Esophagus muscularis mucosa (tissue), 4 donors: ENCODE results near the gene CCNL1. TPM values are rescaled to one million over a fixed set of nuclear protein-coding genes. Genes with fewer than 3 reads are reported as not detected.

Source experiments
- DNase-seq: peaks from one replicate; pipeline ENCODE4 v3.0.0-alpha.2; 2017; ENCODE audit errors: extremely low spot score
- H3K27ac ChIP-seq, 4 donors: fragments of 200-600 bp; sonication (generic); replicated peaks in 1 of 4; 1 replicate in 3 of 4; 2 replicates in 1 of 4; pipeline ENCODE4 v1.5.1; 2016 to 2019; ENCODE audit warnings: mild to moderate bottlenecking in 1 of 4
- H3K27me3 ChIP-seq, 4 donors: fragments of 200-600 bp; sonication (generic); one replicate each; pipeline versions ENCODE4 v1.5.1 to v1.6.0; 2016 to 2019
- H3K36me3 ChIP-seq, 4 donors: fragments of 200-600 bp; sonication (generic); one replicate each; pipeline ENCODE4 v1.5.1; 2016 to 2019
- H3K4me1 ChIP-seq, 4 donors: fragments of 200-600 bp; sonication (generic); one replicate each; pipeline ENCODE4 v1.5.1; 2016 to 2019
- H3K4me3 ChIP-seq, 4 donors: fragments of 200-600 bp; sonication (generic); 1 replicate in 2 of 4; 2 replicates in 2 of 4; pipeline ENCODE4 v1.5.1; 2016 to 2019; ENCODE audit warnings: mild to moderate bottlenecking in 4 of 4, moderate library complexity in 1 of 4
- H3K9me3 ChIP-seq, 4 donors: fragments of 200-600 bp; sonication (generic); 1 replicate in 3 of 4; 2 replicates in 1 of 4; pipeline ENCODE4 v1.5.1; 2016 to 2019
- CTCF ChIP-seq, 3 experiments: fragments of 200-600 bp in 2 of 3; fragments of 450-650 bp in 1 of 3; sonication (generic) in 2 of 3; IDR thresholded peaks; one replicate each; pipeline ENCODE4 v1.5.1; 2017 to 2019; ENCODE audit warnings: antibody characterized with exemption in 3 of 3, mild to moderate bottlenecking in 2 of 3, moderate library complexity in 1 of 3
- EP300 ChIP-seq: sonication (generic); formaldehyde crosslinking; IDR thresholded peaks from one replicate; pipeline ENCODE4 v1.6.1; 2017; ENCODE audit warnings: antibody characterized with exemption
- POLR2A ChIP-seq: fragments of 450-650 bp; IDR thresholded peaks from one replicate; pipeline ENCODE4 v1.6.1; 2017; ENCODE audit warnings: antibody characterized with exemption, moderate library complexity, mild to moderate bottlenecking, low read depth
- POLR2AphosphoS5 ChIP-seq, 2 donors: sonication (generic); formaldehyde crosslinking; IDR thresholded peaks; one replicate each; pipeline ENCODE4 v1.6.1; 2017; ENCODE audit warnings: antibody characterized with exemption in 2 of 2
- WGBS: methylation state at CpG from one replicate; pipeline ENCODE4 v1.1.5; 2018; 5-methylcytosine and 5-hydroxymethylcytosine counted together
- intact Hi-C: fragments of 100-400 bp; cut with DNase I; formaldehyde crosslinking; loops from one replicate; pipeline ENCODE4 v1.15.1; 2023
- total RNA-seq, 4 donors: library from RNA; depleted of rRNA; stranded (reverse); fragments of >200 nt; gene quantifications; one replicate each; pipeline versions ENCODE4 v1.1.0 to v1.2.1, GENCODE V29; 2016

Gene CCNL1
- total RNA-seq, 4 donors from 2014 or later = 45.3 to 180 (median 77.3) TPM

- Histone ChIP-seq H3K4me1 (peaks cover 63 to 79% (median 65%) of the 10 kb centered on the region in 4 donors), H3K4me3 (no peak overlapping the region), H3K9me3 (no peaks in the 10 kb centered on the region), H3K27ac (peak overlapping the region in 1 of 4 donors; percentile 67), H3K27me3 (no peaks in the 10 kb centered on the region), H3K36me3 (peaks cover 0 to 8% (median under 1%) of the 10 kb centered on the region in 4 donors)
- intact Hi-C loops = loop anchor here (5.0 kb wide), 1 partner anchor 981 kb away; no protein-coding TSS in a partner anchor
- WGBS = 81% methylated on average over 4 of the region's 4 CpGs
- TF ChIP-seq CTCF (IDR thresholded peaks at IDR 0.05) = no peak
- no peak for TF ChIP-seq POLR2A
- TF ChIP-seq POLR2AphosphoS5 (IDR thresholded peaks at IDR 0.05) = no peak
- no peak for TF ChIP-seq EP300
- DNase-seq = no peak
These were observed 26.3 kb downstream of the CCNL1 start for GRCh38 chr3:157133434-157134320.

GRCh38 chr3:157132936-157133335, 27.0 kb downstream of the CCNL1 start:
- WGBS = 60% methylated on average over 2 of the region's 2 CpGs
- H3K27ac ChIP-seq = no peak overlapping the region
- intact Hi-C loops = loop anchor here (5.0 kb wide), 1 partner anchor 981 kb away; no protein-coding TSS in a partner anchor
- H3K36me3 ChIP-seq = peaks cover 0 to under 1% (median 0%) of the 10 kb centered on the region in 4 donors
- H3K27me3 ChIP-seq = no peaks in the 10 kb centered on the region
- peaks cover 66 to 81% (median 72%) of the 10 kb centered on the region in 4 donors for H3K4me1 ChIP-seq
- TF ChIP-seq CTCF (IDR thresholded peaks at IDR 0.05) (no peak), EP300 (no peak), POLR2AphosphoS5 (IDR thresholded peaks at IDR 0.05) (no peak), POLR2A (no peak)
- H3K9me3 ChIP-seq = no peaks in the 10 kb centered on the region
- DNase-seq = no peak
- no peak overlapping the region for H3K4me3 ChIP-seq

- 90% methylated on average over 1 of the region's 1 CpG for WGBS
- Histone ChIP-seq H3K27me3 (no peaks in the 10 kb centered on the region), H3K9me3 (no peaks in the 10 kb centered on the region), H3K36me3 (no peaks in the 10 kb centered on the region), H3K4me3 (no peak overlapping the region), H3K4me1 (peaks cover 61 to 77% (median 70%) of the 10 kb centered on the region in 4 donors), H3K27ac (no peak overlapping the region)
- no peak for DNase-seq
- no peak for TF ChIP-seq POLR2AphosphoS5 (IDR thresholded peaks at IDR 0.05)
- no peak for TF ChIP-seq EP300
- TF ChIP-seq CTCF (IDR thresholded peaks at IDR 0.05) = no peak
- no peak for TF ChIP-seq POLR2A
- intact Hi-C loops = loop anchor here (5.0 kb wide), 1 partner anchor 980 kb away; no protein-coding TSS in a partner anchor
These were observed 27.6 kb downstream of the CCNL1 start for GRCh38 chr3:157132341-157132740.

GRCh38 chr3:157131861-157132260, 28.1 kb downstream of the CCNL1 start:
- Histone ChIP-seq H3K9me3 (no peaks in the 10 kb centered on the region), H3K4me1 (peaks cover 56 to 72% (median 66%) of the 10 kb centered on the region in 4 donors), H3K4me3 (no peak overlapping the region), H3K27ac (no peak overlapping the region), H3K27me3 (no peaks in the 10 kb centered on the region), H3K36me3 (no peaks in the 10 kb centered on the region)
- no peak for TF ChIP-seq POLR2A
- TF ChIP-seq CTCF (IDR thresholded peaks at IDR 0.05) = no peak
- TF ChIP-seq POLR2AphosphoS5 (IDR thresholded peaks at IDR 0.05) = no peak
- TF ChIP-seq EP300 = no peak
- intact Hi-C loops = loop anchor here (2.0 to 5.0 kb wide), 2 partner anchors 49 to 980 kb away; no protein-coding TSS in a partner anchor
- no peak for DNase-seq
- 61% methylated on average over 5 of the region's 5 CpGs for WGBS
